GM21381 (cell line): ENCODE results near the gene PSMG4.
A peak's percentile ranks its signal among the peaks of the same experiment; 100 is the strongest.

Experiments used
- ATAC-seq: cut with Tn5 transposase; IDR thresholded peaks from one replicate; pipeline ENCODE4 v1.9.1; 2021; ENCODE audit warnings: mild to moderate bottlenecking, moderate library complexity; ENCODE audit not compliant: unreplicated experiment

PSMG4 gene

GRCh38 chr6:3250231-3250675 is 8.5 kb upstream of the PSMG4 start:
- no peak for ATAC-seq

GRCh38 chr6:3251462-3252314 is 7.1 kb upstream of the PSMG4 start:
- peak; percentile 71 for ATAC-seq

DNA sequence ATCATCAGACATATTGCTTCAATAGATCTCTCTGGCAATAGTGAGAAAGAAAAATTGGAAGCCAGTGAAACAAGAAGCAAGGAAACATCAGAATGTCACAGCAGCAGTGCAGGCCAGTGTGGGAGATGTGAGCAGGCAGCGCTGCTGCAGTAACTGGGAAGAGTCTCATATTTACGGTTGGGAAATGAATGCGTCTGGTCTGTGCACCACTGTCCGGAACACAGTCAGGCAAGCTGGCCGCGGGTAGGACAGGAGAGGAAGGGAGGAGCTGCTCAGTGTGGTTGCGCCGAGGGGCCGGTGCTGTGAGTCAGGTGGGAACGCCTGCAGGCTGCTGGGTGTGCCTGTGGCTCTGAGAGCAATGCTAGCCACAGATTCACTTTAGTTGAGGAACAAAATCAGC is 6.4 kb upstream of the PSMG4 start:
- ATAC-seq, result no peak

DNA sequence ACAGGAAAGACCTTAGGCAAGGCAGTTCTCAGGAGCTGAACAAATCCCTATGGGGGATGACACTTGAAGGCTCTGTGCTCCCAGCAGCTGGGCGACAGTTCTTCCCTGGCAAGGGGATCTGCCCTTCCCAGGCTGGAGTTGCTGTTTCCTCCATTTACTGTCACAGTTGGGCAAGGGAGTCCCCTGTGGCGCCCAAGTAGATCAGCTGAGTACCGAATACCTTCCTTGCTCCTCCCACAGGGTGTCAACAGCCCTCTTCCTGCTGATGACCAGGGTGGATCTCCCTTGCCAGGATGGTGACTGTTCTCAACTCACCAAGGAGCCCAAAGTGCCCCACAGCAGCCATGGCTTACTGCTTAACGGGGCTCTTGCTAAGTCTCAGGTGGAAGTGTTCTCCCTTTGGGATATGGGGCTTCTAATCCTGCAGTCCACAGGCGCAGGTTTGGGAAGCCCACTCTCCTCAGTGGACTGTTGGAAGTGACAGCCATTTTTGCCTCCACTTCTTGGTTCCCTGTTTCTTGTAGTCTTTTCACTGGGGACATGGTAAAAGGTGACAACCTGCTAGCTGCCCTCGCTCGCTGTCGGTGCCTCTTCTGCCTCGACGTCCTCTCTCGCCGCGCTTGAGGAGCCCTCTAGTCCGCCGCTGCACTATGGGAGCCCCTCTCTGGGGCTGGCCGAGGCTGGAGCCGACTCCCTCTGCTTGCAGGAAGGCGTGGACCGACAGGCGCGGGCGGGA is 5.7 kb upstream of the PSMG4 start:
- ATAC-seq, result no peak

DNA sequence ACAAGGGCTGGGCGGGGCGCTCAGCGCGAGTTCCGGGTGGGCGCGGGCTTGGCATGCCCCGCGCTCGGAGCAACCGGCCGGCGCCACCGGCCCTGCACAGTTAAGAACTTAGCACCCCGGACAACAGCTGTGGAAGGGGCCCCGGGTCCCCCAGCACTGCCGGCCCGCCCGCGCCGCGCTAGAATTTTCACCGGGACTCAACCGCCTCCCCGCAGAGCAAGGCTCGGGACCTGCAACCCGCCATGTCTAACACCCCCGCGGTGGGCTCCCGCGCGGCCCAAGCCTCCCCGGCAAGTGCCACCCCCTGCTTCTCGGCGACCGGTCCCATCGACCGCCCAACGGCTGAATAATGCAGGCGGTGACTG is 5.2 kb upstream of the PSMG4 start:
- no peak for ATAC-seq

GRCh38 chr6:3258201-3258600 is 546 bp upstream of the PSMG4 start:
- ATAC-seq, result no peak

DNA sequence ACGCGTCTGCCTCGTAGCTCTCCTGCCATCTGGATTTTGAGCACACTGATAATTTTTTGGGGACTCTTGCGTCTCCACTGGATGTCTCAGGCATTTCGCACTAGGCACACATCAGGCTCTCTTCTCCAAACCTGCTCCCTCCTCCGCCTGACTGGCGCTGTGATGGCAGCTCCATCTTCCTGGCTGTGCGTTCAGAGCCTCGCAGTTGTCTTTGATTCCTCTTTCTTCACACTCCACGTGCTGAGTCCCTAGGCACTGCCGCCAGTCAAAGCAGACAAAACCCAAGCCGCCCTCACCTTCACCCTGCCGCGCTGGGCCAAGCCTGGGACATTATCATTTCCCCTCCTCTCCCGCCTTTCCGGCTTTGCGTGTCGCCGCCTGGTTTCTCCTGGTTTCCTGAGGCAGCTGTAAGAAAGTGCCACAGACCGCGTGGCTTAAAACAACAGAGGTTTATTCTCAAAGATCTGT is 778 bp downstream of the PSMG4 start:
- ATAC-seq, result peak; percentile 26

- no peak for ATAC-seq
Observed at GRCh38 chr6:3260296-3260695, 1.5 kb downstream of the PSMG4 start.

DNA sequence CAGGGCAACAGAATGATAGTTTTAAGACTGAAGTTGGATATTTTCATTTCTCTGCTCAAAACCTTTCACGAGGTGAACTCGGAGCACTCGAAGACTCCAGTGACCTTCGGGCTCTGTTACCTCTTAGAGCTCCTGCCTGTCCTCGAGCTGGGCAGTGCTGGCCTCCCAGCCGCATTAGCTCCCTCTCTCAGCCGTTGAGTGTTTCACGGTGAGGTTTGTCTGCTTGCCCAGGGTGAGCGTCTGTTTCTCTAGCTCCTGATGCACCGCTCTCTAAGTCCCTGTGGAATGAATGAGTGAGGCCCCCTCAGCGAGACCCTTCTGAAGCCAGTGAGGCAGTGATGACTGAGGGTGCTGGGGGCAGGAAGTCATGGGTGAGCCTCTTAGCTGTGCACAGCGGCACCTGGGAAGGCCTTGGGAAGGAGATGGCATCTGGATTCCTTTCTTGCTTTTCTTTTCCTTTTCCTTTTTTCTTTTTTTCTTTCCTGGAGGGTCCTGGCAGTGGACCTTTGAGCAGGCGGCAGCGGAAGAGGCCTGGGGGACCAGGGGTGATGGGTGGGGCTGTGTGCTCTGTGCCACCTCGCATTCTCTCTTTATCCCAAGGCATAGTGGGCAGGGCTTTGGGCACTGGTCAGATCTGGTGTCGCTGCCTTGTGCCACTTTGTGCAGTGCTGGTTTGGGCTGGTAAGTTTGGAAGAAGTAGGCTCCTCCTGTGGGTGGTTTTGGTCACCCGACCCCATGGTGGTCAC is 2.2 kb downstream of the PSMG4 start:
- ATAC-seq, result no peak

- ATAC-seq, result no peak
Observed at GRCh38 chr6:3261518-3261820, 2.7 kb downstream of the PSMG4 start.

- no peak for ATAC-seq
Observed at GRCh38 chr6:3261921-3262320, 3.2 kb downstream of the PSMG4 start.

- no peak for ATAC-seq
Observed at GRCh38 chr6:3263096-3263495, 4.3 kb downstream of the PSMG4 start.

DNA sequence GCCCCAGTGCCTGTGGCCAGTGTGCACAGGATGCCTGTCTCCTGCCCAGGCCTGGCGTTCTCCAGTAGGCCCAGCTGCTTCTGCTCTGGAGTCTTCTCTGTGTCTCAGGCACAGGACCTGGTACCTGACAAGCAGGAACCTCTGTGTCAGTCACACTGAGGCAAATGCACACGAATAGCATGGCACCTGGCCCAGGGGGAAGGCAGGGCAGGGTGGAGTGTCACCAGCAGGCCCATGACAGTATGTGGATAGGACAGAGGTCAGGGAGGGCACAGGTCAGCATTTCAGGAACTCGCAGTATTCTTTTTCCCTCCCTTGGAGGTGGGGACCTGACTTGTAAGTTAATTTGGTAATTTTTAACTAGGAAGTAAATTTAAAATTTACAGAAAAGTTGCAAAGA is 5.6 kb downstream of the PSMG4 start:
- no peak for ATAC-seq

GRCh38 chr6:3265671-3266070 is 6.9 kb downstream of the PSMG4 start:
- ATAC-seq, result no peak

DNA sequence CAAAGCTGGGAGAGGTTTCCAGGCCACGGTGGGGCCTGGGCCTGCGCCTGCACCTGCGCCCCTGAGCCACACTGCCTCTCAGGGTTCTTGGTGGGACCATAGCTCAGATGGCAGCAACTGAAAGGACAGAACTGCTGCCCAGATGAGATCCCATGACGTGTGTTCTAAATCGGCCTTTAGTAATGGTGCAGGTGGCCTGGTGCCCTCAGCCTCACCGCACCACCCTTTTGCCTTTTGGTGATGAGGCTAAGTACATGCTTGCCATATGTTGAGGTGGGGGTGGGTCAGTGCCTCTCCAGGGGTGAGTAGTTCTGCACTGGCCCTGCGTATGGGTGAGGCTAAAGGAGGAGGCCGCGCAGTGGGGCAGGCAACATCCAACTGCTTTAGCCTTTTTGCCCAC is 7.4 kb downstream of the PSMG4 start:
- no peak for ATAC-seq

GRCh38 chr6:3267162-3267561 is 8.4 kb downstream of the PSMG4 start:
- no peak for ATAC-seq

DNA sequence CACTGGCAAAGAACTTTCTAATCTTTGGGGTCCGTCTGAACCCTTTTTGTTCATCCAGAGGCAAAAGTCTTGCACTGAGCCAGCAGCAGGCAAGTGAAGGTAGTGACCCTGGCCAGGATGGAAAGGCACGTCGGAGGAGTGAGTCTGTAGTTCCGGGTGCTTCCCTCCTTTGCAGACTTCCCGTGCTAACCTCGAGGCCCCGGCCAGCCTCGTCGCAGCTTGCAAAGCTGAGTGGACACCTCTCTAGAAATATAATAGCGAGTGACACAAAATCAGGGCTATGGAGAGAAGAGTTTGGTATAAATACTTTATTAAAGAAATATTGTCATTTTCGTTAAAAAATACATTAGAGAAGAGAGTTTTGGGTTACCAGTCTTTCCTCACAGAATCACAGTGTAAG is 9.9 kb downstream of the PSMG4 start:
- ATAC-seq, result no peak

- ATAC-seq, result no peak
Observed at GRCh38 chr6:3269281-3269975, 10.7 kb downstream of the PSMG4 start.

DNA sequence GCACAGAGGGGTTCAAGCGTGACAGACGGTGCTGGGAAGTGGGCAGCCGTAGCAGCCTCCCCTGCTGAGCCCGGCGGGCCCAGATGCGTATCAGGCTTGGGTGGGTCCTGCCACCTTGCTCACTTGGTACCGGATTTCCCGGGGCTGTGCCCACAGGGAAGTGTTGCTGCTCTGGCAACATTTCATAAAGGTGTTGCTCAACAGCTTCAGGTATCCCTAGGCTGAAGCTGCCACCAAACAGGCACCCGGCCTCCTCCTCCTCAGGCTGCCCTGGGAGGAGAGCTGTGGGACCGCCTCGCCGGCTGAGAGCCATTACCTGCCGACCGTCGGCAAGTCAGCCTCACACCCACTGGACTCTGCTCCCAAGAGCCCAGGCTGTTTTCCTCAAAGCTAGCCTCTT is 11.5 kb downstream of the PSMG4 start:
- ATAC-seq, result no peak

DNA sequence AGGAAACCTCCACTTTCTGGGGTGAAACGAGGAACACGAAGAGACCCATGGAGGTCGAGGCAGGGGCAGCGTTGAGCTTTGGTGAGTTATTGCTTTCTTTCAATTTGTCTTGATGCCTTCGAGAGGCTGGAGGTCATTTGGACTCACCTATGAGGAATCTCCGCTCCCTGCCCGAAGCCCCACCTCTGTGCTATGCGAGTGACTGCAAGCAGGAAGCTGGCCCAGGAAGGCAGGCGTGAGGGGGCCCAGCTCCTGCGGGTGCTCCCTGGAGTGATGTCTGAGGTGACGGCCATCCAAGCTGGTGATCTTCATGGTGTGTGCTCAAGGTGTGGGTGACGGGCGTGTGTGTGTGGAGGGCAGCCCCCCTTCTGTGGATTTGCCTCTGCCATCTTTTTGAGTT is 13.0 kb downstream of the PSMG4 start:
- no peak for ATAC-seq

DNA sequence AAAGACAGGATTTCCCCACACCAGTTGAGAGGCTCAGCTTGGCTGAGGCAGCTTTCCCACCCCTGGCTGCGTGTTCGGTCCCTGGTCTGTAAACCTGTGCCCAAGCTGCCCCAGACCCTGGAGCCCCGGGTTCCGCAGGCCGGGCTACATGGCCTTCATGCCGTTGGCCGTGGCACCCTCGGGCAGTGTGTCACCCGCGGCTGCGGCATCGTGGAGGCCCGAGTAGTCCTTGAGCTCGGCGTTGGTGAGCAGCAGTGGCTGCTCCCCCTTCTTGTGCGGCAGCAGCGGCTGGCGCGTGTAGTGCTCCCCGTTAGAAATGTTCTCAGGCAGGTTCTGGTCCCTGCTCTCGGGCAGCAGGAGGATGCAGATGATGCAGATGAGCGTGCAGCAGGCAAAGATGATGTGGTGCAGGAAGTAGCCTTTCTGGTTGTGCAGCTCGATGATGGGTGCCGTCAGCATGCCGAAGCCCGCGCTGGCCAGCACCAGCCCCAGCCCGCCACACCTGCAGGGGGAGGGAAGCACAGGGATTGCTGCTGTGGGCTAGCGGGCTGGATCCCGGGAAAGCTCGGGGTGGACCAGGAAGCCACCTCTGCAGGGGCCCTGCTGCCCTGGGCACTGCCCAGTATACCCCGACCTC is 14.3 kb downstream of the PSMG4 start:
- ATAC-seq, result no peak
